Fibroblast of lung (primary cell): ENCODE measurements around the gene RER1. TPM values are rescaled to one million over a fixed set of nuclear protein-coding genes. Genes with fewer than 3 reads are reported as not detected.

ENCODE experiments used
- DNase-seq, 2 donors: peaks; one replicate each; pipeline versions ENCODE4 v3.0.0 to v3.0.0-alpha.2; 2010; ENCODE audit warnings: low read depth in 2 of 2
- H2AFZ ChIP-seq: 2 replicates; pipeline ENCODE4 v1.5.1; 2012; ENCODE audit warnings: low read length, control low read depth, inconsistent platforms
- H3K27ac ChIP-seq: 2 replicates; pipeline ENCODE4 v1.5.1; 2011; ENCODE audit warnings: low read length, control low read depth; ENCODE audit not compliant: insufficient read depth
- H3K27me3 ChIP-seq: 2 replicates; pipeline ENCODE4 v1.5.1; 2011; ENCODE audit warnings: mild to moderate bottlenecking, low read length; ENCODE audit not compliant: control insufficient read depth, insufficient read depth
- H3K36me3 ChIP-seq: 2 replicates; pipeline ENCODE4 v1.5.1; 2011; ENCODE audit warnings: low read length; ENCODE audit not compliant: control insufficient read depth, insufficient read depth
- H3K4me1 ChIP-seq: 2 replicates; pipeline ENCODE4 v1.5.1; 2011; ENCODE audit warnings: low read length; ENCODE audit not compliant: control insufficient read depth, insufficient read depth; ENCODE audit errors: extremely low read depth
- H3K4me2 ChIP-seq: 2 replicates; pipeline ENCODE4 v1.5.1; 2011; ENCODE audit warnings: low read length, control low read depth; ENCODE audit not compliant: insufficient read depth; ENCODE audit errors: extremely low read depth
- H3K4me3 ChIP-seq, 4 experiments: fragments of 200-600 bp in 1 of 4; sonication (generic) in 1 of 4; replicated peaks in 1 of 4; 2 replicates each; pipeline ENCODE4 v1.5.1; 2011 to 2016; ENCODE audit warnings: low read length in 4 of 4, low read depth in 3 of 4, mild to moderate bottlenecking in 3 of 4, control low read depth in 2 of 4, inconsistent platforms in 1 of 4, mixed read lengths in 1 of 4; ENCODE audit not compliant: insufficient read depth in 1 of 4; ENCODE audit errors: control extremely low read depth in 1 of 4
- H3K79me2 ChIP-seq: 2 replicates; pipeline ENCODE4 v1.5.1; 2012; ENCODE audit warnings: mild to moderate bottlenecking, low read length, inconsistent platforms; ENCODE audit not compliant: control insufficient read depth, insufficient read depth
- H3K9ac ChIP-seq: 2 replicates; pipeline ENCODE4 v1.5.1; 2011; ENCODE audit warnings: mild to moderate bottlenecking, low read length, control low read depth; ENCODE audit not compliant: insufficient read depth
- H3K9me3 ChIP-seq: 2 replicates; pipeline ENCODE4 v1.5.1; 2012; ENCODE audit warnings: low read depth, low read length; ENCODE audit not compliant: control insufficient read depth, insufficient read depth
- H4K20me1 ChIP-seq: 2 replicates; pipeline ENCODE4 v1.5.1; 2011; ENCODE audit warnings: low read length; ENCODE audit not compliant: control insufficient read depth, insufficient read depth; ENCODE audit errors: extremely low read depth
- EZH2 ChIP-seq: IDR thresholded peaks from 2 replicates; pipeline ENCODE4 v1.5.1; 2012; ENCODE audit warnings: low read length, control low read depth, mild to moderate bottlenecking; ENCODE audit errors: missing control alignments
- polyA plus RNA-seq, 2 donors: library from polyadenylated mRNA; depleted of rRNA in 1 of 2; stranded (reverse) in 1 of 2; unstranded in 1 of 2; fragments of >200 nt; gene quantifications; 2 replicates each; pipeline ENCODE4 v1.2.1, GENCODE V29; 2011 to 2012; ENCODE audit warnings: missing spikeins in 1 of 2
- total RNA-seq: library from RNA; depleted of rRNA; stranded (reverse); fragments of >200 nt; gene quantifications from 2 replicates; pipeline ENCODE4 v1.2.1, GENCODE V29; 2014
- TF ChIP-seq, protein P1 (sequence below), 2 donors: IDR thresholded peaks in 1 of 2; conservative IDR thresholded peaks in 1 of 2; 1 replicate in 1 of 2; 2 replicates in 1 of 2; pipeline ENCODE4 v1.5.1; 2011 to 2012; ENCODE audit warnings: low read length in 2 of 2, control low read depth in 1 of 2, inconsistent platforms in 1 of 2, low read depth in 1 of 2, mild to moderate bottlenecking in 1 of 2

Gene RER1
- total and polyA plus RNA-seq, 2 donors (not counting 1 experiment from before 2014, with no cell fraction given), result 76.1 to 271 TPM

DNA sequence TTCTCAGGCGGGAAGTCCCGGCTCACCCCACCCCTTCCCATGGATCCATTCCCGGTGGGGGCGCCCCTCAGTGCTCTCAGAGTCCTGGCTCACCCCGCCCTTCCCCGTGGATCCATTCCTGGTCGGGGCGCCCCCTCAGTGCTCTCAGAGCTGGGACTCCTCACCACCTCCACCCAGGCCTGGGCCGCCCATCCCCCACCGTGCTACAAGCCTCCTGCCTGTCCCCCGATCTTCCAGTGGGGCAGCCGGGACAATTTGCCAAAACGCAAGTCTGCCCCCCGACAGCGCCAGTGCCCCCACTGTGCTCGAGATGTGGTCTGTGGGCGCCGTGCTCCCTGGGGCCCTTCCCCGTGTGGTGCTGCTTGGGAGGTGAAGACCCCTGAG lies 61.3 kb downstream of the RER1 start:
- no peak overlapping the region for H3K27ac ChIP-seq
- H3K79me2 ChIP-seq, result no peaks in the 10 kb centered on the region
- H3K4me1 ChIP-seq, result peaks cover 13% of the 10 kb centered on the region
- no peaks in the 10 kb centered on the region for H4K20me1 ChIP-seq
- H3K4me3 ChIP-seq, result no peak overlapping the region
- no peak overlapping the region for H3K9ac ChIP-seq
- H3K4me2 ChIP-seq, result no peak overlapping the region
- no peaks in the 10 kb centered on the region for H3K27me3 ChIP-seq
- no peaks in the 10 kb centered on the region for H3K36me3 ChIP-seq
- no peak for TF ChIP-seq EZH2
- TF ChIP-seq, protein P1, sequence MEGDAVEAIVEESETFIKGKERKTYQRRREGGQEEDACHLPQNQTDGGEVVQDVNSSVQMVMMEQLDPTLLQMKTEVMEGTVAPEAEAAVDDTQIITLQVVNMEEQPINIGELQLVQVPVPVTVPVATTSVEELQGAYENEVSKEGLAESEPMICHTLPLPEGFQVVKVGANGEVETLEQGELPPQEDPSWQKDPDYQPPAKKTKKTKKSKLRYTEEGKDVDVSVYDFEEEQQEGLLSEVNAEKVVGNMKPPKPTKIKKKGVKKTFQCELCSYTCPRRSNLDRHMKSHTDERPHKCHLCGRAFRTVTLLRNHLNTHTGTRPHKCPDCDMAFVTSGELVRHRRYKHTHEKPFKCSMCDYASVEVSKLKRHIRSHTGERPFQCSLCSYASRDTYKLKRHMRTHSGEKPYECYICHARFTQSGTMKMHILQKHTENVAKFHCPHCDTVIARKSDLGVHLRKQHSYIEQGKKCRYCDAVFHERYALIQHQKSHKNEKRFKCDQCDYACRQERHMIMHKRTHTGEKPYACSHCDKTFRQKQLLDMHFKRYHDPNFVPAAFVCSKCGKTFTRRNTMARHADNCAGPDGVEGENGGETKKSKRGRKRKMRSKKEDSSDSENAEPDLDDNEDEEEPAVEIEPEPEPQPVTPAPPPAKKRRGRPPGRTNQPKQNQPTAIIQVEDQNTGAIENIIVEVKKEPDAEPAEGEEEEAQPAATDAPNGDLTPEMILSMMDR (conservative IDR thresholded peaks at IDR 0.05 in 1 of 2, IDR thresholded peaks at IDR 0.05 in 1 of 2; ENCODE audit: low read depth in 1 of 2, low read length in 2 of 2), result no peak
- no peak for DNase-seq
- no peak overlapping the region for H2AFZ ChIP-seq
- H3K9me3 ChIP-seq, result no peaks in the 10 kb centered on the region

- TF ChIP-seq EZH2, result no peak
- TF ChIP-seq, protein P1 (conservative IDR thresholded peaks at IDR 0.05 in 1 of 2, IDR thresholded peaks at IDR 0.05 in 1 of 2; ENCODE audit: low read depth in 1 of 2, low read length in 2 of 2), result no peak
- no peak overlapping the region for H3K9ac ChIP-seq
- no peak for DNase-seq
- H3K27me3 ChIP-seq, result no peaks in the 10 kb centered on the region
- H3K4me3 ChIP-seq, result no peak overlapping the region
- H4K20me1 ChIP-seq, result no peaks in the 10 kb centered on the region
- H3K79me2 ChIP-seq, result no peaks in the 10 kb centered on the region
- peaks cover 13% of the 10 kb centered on the region for H3K4me1 ChIP-seq
- no peak overlapping the region for H3K4me2 ChIP-seq
- H2AFZ ChIP-seq, result no peak overlapping the region
- H3K36me3 ChIP-seq, result no peaks in the 10 kb centered on the region
- no peak overlapping the region for H3K27ac ChIP-seq
- no peaks in the 10 kb centered on the region for H3K9me3 ChIP-seq
Observed at GRCh38 chr1:2454227-2454626, 62.6 kb downstream of the RER1 start.

Other genes with a start within 250 kb of the RER1 start
- 21.5 and 23.1 TPM in 2 replicates for gene FAAP20, start 197.1 kb upstream of the RER1 start, total RNA-seq
- gene FAAP20, start 197.1 kb upstream of the RER1 start, polyA plus RNA-seq, result 8.2 and 9.7 TPM in 2 replicates
- 18.0 and 21.8 TPM in 2 replicates for gene SKI, start 163.5 kb upstream of the RER1 start, total RNA-seq
- gene SKI, start 163.5 kb upstream of the RER1 start, polyA plus RNA-seq, result 11.6 and 18.3 TPM in 2 replicates
- gene MORN1, start 287 bp upstream of the RER1 start, total RNA-seq, result 10.3 and 10.6 TPM in 2 replicates
- 3.5 and 3.9 TPM in 2 replicates for gene MORN1, start 287 bp upstream of the RER1 start, polyA plus RNA-seq
- gene PEX10, start 20.7 kb downstream of the RER1 start, total RNA-seq, result 31.6 and 33.4 TPM in 2 replicates
- gene PEX10, start 20.7 kb downstream of the RER1 start, polyA plus RNA-seq, result 15.4 and 19.0 TPM in 2 replicates
- gene PLCH2, start 84.4 kb downstream of the RER1 start, total RNA-seq, result under 0.01 and 0.17 TPM in 2 replicates
- 0.02 and 0.10 TPM in 2 replicates for gene PLCH2, start 84.4 kb downstream of the RER1 start, polyA plus RNA-seq
- 16.9 and 17.0 TPM in 2 replicates for gene PANK4, start 134.8 kb downstream of the RER1 start, total RNA-seq
- gene PANK4, start 134.8 kb downstream of the RER1 start, polyA plus RNA-seq, result 8.5 and 10.4 TPM in 2 replicates
- not detected in 2 replicates for gene HES5, start 138.4 kb downstream of the RER1 start, total RNA-seq
- gene HES5, start 138.4 kb downstream of the RER1 start, polyA plus RNA-seq, result not detected in 2 replicates
- gene TNFRSF14, start 164.5 kb downstream of the RER1 start, total RNA-seq, result 76.3 and 85.0 TPM in 2 replicates
- 9.9 and 15.2 TPM in 2 replicates for gene TNFRSF14, start 164.5 kb downstream of the RER1 start, polyA plus RNA-seq
- gene PRXL2B, start 194.9 kb downstream of the RER1 start, total RNA-seq, result 8.0 and 11.7 TPM in 2 replicates
- 13.8 and 19.2 TPM in 2 replicates for gene PRXL2B, start 194.9 kb downstream of the RER1 start, polyA plus RNA-seq
- gene MMEL1, start 241.2 kb downstream of the RER1 start, total RNA-seq, result 0.33 TPM in 1 of 2 replicates, not detected in the other
- gene MMEL1, start 241.2 kb downstream of the RER1 start, polyA plus RNA-seq, result 0.02 and 0.60 TPM in 2 replicates